Right lung (tissue), 5 donors: Measurements from ENCODE around the gene CRIP1. TPM values are rescaled to one million over a fixed set of nuclear protein-coding genes. Genes with fewer than 3 reads are reported as not detected.

ENCODE experiments used
- DNase-seq, 2 donors: peaks; one replicate each; pipeline ENCODE4 v3.0.0-alpha.2; 2013
- polyA plus RNA-seq, 5 donors: library from polyadenylated mRNA; unstranded; fragments of 120-200 nt; gene quantifications; one replicate each; pipeline versions ENCODE4 v1.2.1 to v1.2.3, GENCODE V29; 2013; ENCODE audit warnings: inconsistent platforms in 1 of 5, low replicate concordance in 1 of 5; ENCODE audit not compliant: insufficient read length in 5 of 5, insufficient read depth in 1 of 5

The CRIP1 gene
- polyA plus RNA-seq, 5 donors, result 68.3 to 158 (median 83.2) TPM

- DNase-seq, result no peak
These were observed 43.8 kb downstream of the CRIP1 start for GRCh38 chr14:105530285-105531087.

DNA sequence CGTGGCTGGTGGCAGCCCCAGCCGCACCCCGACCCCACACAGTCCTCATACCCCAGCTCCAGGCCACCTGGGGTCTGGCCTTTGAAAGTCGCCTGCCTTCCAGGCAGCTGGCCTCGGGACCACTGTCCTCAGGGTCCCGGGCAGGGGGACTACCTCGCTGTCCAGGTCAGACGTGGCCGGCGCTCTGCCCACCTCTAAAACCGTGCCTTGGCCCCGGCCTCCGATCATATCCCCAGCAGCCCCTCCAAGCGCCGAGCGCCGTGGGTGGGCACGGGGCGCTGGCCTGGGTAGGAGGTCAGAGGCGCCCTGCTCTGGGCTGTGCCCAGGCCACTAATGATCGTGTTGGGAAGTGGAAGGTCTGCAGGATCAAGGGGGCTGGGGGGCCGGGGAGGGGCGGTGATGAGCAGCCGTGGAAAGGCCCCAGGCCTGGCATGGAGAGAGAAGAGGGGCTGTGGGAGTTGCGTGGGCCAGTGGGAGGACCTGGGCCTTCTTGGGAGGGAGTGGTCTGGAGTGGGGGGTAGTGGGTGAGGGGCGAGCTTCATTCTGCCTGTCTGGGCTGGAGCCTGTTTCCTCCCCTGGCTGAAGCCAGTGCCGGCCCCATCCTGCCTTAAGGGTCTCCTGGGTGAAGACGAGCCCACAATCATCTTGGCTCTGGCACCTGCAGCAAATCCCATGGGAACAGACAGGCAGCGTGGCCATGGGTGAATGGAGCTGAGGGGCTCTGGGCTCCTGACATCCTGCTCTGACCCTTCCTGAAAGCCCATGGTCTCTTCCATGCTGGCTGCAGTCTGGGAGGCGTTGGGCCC is 44.6 kb downstream of the CRIP1 start:
- no peak for DNase-seq

DNA sequence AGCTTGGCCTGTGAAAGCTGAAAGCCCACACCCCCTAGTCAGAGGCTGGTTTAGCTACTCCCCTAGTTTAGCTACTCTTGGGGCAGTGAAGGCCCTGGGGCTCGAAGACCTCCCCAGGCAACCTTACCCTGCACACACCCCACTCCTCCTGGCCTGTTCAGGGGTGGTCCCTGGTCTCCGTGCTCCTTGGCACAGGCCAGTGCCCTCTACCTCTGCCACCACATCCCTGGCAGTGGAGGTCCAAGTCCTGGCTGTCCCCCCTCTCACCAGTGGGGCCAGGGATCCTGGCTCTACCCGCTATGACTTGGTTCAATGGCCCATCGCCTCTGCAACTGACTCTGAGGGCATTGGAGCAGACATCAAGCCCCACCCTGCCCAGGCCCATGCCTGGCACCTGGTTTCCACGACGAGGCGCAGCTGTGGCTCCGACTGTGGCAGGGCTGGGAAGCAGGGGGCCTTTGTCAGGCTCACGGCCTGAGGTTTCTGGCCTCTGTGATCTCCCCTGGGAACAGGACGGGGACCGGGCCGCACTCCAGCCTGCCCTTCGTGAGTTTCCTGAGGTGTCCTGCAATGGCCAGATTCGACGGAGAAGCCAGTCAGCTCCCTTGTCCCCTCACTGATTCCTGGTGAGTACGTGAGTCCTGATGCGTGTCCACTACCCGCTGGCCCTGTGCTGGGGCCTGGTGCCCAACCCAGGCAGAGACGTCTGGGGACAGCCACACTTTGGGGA is 45.4 kb downstream of the CRIP1 start:
- no peak for DNase-seq

- DNase-seq, result no peak
These were observed 46.1 kb downstream of the CRIP1 start for GRCh38 chr14:105532735-105533141.

DNA sequence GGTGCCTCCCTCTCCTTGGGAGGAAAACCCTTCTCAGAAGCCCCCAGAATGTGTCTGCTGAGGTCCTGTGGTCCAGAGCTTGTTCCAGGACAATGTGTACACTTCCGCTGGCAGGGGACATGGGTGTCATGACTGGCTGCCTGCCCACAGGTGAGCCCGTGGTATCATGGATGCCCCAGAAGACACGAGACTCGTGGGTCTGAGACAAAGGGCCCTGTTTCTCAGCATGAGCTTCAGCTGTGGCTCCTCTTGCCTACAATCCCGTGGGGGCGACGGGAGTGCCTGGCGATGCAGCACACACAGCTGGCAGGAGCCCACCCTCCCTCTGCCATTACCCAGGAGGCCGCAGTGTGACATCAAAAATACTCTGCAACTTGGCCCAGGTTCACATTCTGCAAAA is 46.7 kb downstream of the CRIP1 start:
- DNase-seq, result no peak

DNA sequence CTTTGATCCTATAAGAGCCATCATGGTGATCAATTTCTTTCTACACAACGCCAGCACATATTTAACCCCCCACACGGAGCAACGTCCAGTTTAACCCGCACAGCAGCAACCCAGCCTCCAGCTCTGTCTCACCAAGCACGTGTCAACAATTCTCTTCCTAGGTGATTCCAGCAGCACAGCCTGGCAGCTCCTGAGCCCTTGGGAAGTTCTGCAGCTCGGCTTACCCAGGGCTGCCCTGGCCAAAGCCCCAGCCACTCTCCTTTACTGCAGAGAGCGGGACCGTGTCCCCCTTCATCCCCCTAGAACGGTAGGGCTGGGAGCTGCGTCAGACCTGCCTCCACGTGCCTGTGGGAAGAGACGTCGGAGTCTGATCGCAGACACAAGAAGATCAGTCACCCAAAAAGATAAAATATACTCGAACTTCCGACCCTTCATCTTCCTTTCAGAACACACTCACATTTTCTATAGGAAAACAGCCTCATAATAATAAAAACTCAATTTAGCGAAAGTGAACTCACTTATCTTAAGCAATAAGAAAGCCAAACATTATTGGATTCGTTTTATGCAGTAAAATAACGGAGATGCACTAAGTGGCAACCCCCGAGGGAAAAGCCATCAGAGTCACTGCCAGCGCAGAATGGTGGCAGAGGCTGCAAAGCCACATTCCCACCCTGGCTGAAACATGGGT is 47.3 kb downstream of the CRIP1 start:
- DNase-seq, result no peak

DNA sequence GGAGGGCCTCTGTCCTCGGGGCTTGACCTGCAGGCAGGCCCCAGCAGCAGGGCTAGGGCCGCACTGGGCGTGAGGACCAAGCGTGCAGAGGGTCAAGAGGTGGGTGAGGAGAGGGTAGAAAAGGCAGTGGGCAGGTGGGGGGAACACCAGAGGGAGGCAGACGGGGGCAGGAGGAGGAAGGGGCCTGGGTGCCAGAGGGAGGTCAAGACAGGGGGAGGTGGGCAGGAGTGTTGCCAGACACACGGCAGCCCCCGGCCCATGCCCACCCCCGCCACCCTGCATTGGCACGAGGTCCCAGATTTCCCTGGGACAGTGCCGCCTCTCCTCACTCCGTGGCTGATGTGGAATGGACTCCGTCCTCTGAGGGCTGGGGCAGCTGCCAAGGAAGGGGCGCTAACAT is 47.9 kb downstream of the CRIP1 start:
- DNase-seq, result no peak

- no peak for DNase-seq
These were observed 49.4 kb downstream of the CRIP1 start for GRCh38 chr14:105536051-105536450.

- no peak for DNase-seq
These were observed 50.2 kb downstream of the CRIP1 start for GRCh38 chr14:105536691-105537579.

DNA sequence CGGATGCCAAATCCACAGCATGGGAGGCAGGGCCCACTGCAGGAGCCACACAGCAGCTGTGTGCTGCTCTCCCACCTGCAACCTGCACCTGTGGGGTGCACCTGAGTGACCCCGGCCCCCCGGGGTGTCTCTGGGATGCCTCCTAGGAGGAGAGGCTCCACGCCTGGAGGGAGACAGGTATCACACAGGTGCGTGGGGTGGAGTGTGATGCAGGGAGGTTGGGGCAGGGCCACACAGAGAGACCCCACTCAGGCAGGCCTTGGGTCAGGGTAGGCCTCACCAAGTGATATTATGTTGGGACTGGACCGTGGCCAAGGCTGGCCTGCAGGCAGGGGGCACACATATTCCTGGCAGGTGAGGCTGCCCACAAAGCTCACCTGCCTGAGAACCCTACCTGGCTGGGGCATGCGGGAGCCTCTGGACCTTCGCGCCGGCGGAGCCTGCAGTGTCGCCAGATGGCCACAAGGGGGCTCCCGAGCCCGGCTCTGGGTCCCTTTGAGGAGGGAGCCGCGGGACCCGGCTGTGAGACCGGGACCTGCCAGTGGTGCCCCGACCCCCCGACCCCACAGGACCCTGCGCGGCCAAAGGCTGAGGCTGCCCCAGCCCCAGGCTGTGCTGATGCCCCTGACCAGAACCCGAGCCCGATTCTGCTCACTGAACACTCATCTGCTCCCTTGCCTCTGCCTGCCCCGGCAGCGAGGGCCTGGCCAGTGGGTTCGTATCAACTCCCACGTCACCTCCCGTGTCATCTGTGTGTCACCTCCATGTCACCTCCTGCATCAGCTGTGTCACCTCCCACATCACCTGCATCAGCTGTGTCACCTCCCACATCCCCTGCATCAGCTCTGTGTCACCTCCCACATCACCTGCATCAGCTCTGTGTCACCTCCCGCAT is 51.1 kb downstream of the CRIP1 start:
- DNase-seq, result no peak

Other genes starting within 250 kb of the CRIP1 start
- gene BTBD6, start 238.4 kb upstream of the CRIP1 start, polyA plus RNA-seq, result 10 to 100 TPM; 29.8 to 47.8 (median 37.3) TPM
- 10 to 100 TPM; 27.3 to 41.1 (median 30.5) TPM for gene BRF1, start 185.9 kb upstream of the CRIP1 start, polyA plus RNA-seq
- 10 to 100 TPM; 61.8 to 92.3 (median 77.3) TPM for gene PACS2, start 172.1 kb upstream of the CRIP1 start, polyA plus RNA-seq
- gene TEX22, start 88.3 kb upstream of the CRIP1 start, polyA plus RNA-seq, result 1 to 10 TPM in 4 of 5 donors, under 1 TPM in 1; 0.96 to 3.6 (median 1.4) TPM
- 100 to 1,000 TPM in 4 of 5 donors, 10 to 100 TPM in 1; 85.8 to 159 (median 125) TPM for gene MTA1, start 67.1 kb upstream of the CRIP1 start, polyA plus RNA-seq
- gene CRIP2, start 12.1 kb upstream of the CRIP1 start, polyA plus RNA-seq, result 100 to 1,000 TPM; 121 to 333 (median 174) TPM
- 10 to 100 TPM in 1 of 5 donors, 1 to 10 TPM in 4; 5.6 to 11.7 (median 8.2) TPM for gene TEDC1, start 4.4 kb downstream of the CRIP1 start, polyA plus RNA-seq
- gene TMEM121, start 39.7 kb downstream of the CRIP1 start, polyA plus RNA-seq, result 1 to 10 TPM; 2.3 to 8.4 (median 3.3) TPM